ENCODE data around the gene ADGRE1. TPM values are rescaled to one million over a fixed set of nuclear protein-coding genes. Genes with fewer than 3 reads are reported as not detected.

ADGRE1 gene
- total and polyA plus RNA-seq, 7 donors: 0.28 to 1.8 (median 0.88) TPM; not detected in 3

DNA sequence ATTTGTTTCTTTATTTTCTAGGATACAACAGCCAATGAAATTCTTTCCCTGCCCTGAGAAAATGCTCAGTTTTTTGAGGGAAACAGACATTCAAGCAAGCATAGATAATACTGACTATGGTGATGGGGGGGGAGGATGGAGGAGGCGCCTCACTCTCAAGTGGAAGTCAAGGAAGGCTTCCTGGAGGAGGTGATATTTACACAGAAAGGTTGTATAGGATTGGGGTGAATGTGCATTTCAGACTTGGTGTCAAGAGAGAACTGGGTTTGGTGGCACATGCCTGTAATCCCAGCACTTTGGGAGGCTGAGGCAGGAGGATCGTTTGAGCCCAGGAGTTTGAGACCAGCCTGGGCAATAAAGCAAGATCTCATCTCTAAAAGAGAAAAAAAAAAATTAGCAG, 12.2 kb upstream of the ADGRE1 start:
- Histone ChIP-seq H3K27me3 (peaks cover 0 to 4% (median 0%) of the 10 kb centered on the region in 3 donors), H3K4me3 (no peak overlapping the region), H3K36me3 (no peaks in the 10 kb centered on the region), H3K27ac (no peak overlapping the region), H3K9me3 (peaks cover 0 to 6% (median 0%) of the 10 kb centered on the region in 4 donors), H3K4me1 (no peaks in the 10 kb centered on the region)
- DNase-seq: no peak
- intact Hi-C loops (cut with DNase I): no loop called here
- WGBS, 2 donors: 88 to 90% methylated on average over 2 of the region's 2 CpGs
- TF ChIP-seq CTCF (IDR thresholded peaks at IDR 0.05) (no peak), POLR2AphosphoS5 (IDR thresholded peaks at IDR 0.05) (no peak), EP300 (IDR thresholded peaks at IDR 0.05) (no peak), POLR2A (IDR thresholded peaks at IDR 0.05) (no peak)

GRCh38 chr19:6876748-6877147, 10.6 kb upstream of the ADGRE1 start:
- Histone ChIP-seq H3K9me3 (peaks cover 0 to 6% (median 0%) of the 10 kb centered on the region in 4 donors), H3K27ac (no peak overlapping the region), H3K4me1 (no peaks in the 10 kb centered on the region), H3K27me3 (peaks cover 0 to 4% (median 0%) of the 10 kb centered on the region in 3 donors), H3K36me3 (no peaks in the 10 kb centered on the region), H3K4me3 (no peak overlapping the region)
- DNase-seq: no peak
- TF ChIP-seq POLR2AphosphoS5 (IDR thresholded peaks at IDR 0.05) (no peak), CTCF (IDR thresholded peaks at IDR 0.05) (no peak), EP300 (IDR thresholded peaks at IDR 0.05) (no peak), POLR2A (IDR thresholded peaks at IDR 0.05) (no peak)
- intact Hi-C loops (cut with DNase I): no loop called here
- 62 to 72% methylated on average over 7 of the region's 7 CpGs for WGBS, 2 donors

DNA sequence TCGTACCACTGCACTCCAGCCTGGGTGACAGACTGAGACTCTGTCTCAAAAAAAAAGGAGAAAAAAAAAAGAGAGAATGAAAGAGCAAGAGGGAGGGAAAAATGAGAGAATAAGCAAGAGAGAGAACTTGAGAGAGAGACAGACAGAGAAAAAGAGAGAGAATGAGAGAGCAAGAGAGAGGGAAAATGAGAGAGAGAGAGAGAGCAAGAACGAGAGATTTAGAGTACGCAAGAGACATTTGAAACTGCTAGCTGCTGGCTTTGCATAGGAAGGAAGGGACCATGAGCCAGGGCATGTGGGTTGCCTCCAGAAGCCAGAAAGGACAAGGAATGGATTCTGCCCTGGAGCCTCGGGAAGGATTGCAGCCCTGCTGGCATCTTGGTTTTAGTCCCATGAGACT, 9.6 kb upstream of the ADGRE1 start:
- H3K36me3 ChIP-seq: no peaks in the 10 kb centered on the region
- peaks cover 0 to 4% (median 0%) of the 10 kb centered on the region in 3 donors for H3K27me3 ChIP-seq
- peaks cover 0 to 6% (median 0%) of the 10 kb centered on the region in 4 donors for H3K9me3 ChIP-seq
- no peak overlapping the region for H3K27ac ChIP-seq
- TF ChIP-seq EP300 (IDR thresholded peaks at IDR 0.05) (no peak), POLR2AphosphoS5 (IDR thresholded peaks at IDR 0.05) (no peak), POLR2A (IDR thresholded peaks at IDR 0.05) (no peak), CTCF (IDR thresholded peaks at IDR 0.05) (no peak)
- H3K4me1 ChIP-seq: no peaks in the 10 kb centered on the region
- H3K4me3 ChIP-seq: no peak overlapping the region
- intact Hi-C loops (cut with DNase I): no loop called here
- WGBS, 2 donors: 70 to 86% methylated on average over 4 of the region's 4 CpGs
- DNase-seq: no peak

DNA sequence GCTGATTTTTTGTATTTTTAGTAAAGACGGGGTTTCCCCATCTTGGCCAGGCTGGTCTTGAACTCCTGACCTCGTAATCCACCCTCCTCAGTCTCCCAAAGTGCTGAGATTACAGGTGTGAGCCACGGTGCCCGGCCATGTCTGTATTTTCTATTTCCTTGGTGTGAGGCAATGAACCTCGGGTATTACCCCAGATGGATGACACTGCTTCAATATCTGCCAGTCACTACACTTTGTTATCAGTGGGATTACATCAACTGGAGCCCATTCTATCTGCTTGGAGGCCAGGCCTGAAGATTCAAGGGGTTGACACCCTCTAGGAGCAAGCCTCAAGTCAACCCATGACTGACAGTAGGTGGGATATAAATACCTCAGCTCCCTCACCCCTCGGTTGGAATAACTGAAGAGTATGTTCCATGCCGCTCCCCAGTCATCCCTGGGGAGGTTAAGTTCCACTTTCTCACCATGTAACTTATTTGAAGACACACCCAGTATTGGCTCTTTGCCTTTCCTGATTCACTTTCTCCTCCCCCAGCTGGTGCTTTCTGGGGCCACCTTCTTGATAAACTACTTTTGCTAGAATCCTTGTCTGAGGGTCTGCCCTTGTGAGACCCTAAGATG, 992 bp upstream of the ADGRE1 start:
- no peak for TF ChIP-seq POLR2A (IDR thresholded peaks at IDR 0.05)
- no peak for TF ChIP-seq POLR2AphosphoS5 (IDR thresholded peaks at IDR 0.05)
- TF ChIP-seq EP300 (IDR thresholded peaks at IDR 0.05): no peak
- TF ChIP-seq CTCF (IDR thresholded peaks at IDR 0.05): no peak
- H3K27me3 ChIP-seq: peaks cover 0 to 8% (median 0%) of the 10 kb centered on the region in 3 donors
- no peak overlapping the region for H3K4me3 ChIP-seq
- 70 to 77% methylated on average over 7 of the region's 7 CpGs for WGBS, 2 donors
- intact Hi-C loops (cut with DNase I): no loop called here
- H3K4me1 ChIP-seq: no peaks in the 10 kb centered on the region
- no peak overlapping the region for H3K27ac ChIP-seq
- no peaks in the 10 kb centered on the region for H3K9me3 ChIP-seq
- DNase-seq: no peak
- no peaks in the 10 kb centered on the region for H3K36me3 ChIP-seq

DNA sequence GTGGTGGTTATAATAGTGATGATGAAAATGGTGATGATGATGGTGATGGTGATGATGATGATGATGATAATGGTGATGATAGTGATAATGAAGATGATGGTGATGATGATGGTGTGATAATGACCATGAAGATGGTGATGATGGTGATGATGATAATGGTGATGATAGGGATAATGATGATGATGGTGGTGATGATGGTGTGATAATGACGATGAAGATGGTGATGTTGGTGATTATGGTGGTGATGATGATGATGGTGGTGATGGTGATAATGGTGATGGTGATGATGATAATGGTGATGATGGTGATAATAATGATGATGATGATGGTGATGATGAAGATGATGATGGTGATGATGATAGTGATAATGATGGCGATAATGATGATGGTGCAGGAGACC, 1.6 kb downstream of the ADGRE1 start:
- H3K27ac ChIP-seq: no peak overlapping the region
- no peak for DNase-seq
- intact Hi-C loops (cut with DNase I): no loop called here
- H3K4me1 ChIP-seq: no peaks in the 10 kb centered on the region
- H3K36me3 ChIP-seq: no peaks in the 10 kb centered on the region
- no peaks in the 10 kb centered on the region for H3K9me3 ChIP-seq
- no peak overlapping the region for H3K4me3 ChIP-seq
- WGBS, 2 donors: 92% methylated on average over 2 of the region's 2 CpGs
- TF ChIP-seq CTCF (IDR thresholded peaks at IDR 0.05): no peak
- no peak for TF ChIP-seq EP300 (IDR thresholded peaks at IDR 0.05)
- no peak for TF ChIP-seq POLR2A (IDR thresholded peaks at IDR 0.05)
- TF ChIP-seq POLR2AphosphoS5 (IDR thresholded peaks at IDR 0.05): no peak
- peaks cover 0 to 8% (median 0%) of the 10 kb centered on the region in 3 donors for H3K27me3 ChIP-seq

Data from sigmoid colon (tissue), 7 donors.